GM10847 (cell line): ENCODE data around the gene IL18R1.

Experiments used
- POLR2A ChIP-seq: IDR thresholded peaks from 2 replicates; pipeline ENCODE4 v1.6.1; 2011; ENCODE audit not compliant: insufficient read length; ENCODE audit errors: extremely low read depth

Gene IL18R1

DNA sequence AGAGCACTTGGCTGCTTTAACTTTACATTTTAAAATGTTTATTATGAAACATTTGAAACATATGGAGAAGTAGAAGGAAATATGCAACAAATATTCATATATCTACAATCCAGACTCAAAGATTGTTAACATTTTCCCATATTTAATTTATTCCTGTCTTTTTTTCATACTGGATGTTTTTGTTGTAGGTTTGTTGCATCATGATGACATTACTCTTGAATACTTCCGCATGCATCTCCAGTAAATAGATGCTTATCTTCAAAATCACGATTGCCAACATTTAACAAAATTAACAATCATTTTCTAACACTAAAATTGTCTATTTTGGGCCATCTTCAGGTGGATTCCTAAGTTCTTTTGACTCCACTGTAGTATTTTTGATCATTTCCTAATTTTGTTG lies 46.3 kb downstream of the IL18R1 start:
- TF ChIP-seq POLR2A = no peak

DNA sequence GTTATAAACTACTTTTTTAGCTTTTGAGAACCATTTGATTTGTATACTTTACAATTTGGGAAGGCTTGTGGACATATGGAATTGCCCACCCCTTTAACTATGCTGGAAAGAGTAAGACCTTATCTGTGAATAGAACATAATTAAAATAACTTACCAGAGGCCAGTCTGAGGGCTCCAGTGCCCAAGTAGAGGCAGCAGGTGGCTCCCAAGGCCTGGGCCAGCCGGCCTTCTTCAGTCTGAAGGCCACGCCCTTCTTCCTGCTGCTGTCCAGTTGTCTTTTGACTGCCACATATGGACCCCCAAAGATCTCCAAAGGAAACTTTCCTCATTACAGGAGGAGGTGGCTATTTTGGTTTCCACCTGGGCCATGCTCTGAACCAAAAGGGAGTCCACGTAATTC lies 55.4 kb downstream of the IL18R1 start:
- no peak for TF ChIP-seq POLR2A

DNA sequence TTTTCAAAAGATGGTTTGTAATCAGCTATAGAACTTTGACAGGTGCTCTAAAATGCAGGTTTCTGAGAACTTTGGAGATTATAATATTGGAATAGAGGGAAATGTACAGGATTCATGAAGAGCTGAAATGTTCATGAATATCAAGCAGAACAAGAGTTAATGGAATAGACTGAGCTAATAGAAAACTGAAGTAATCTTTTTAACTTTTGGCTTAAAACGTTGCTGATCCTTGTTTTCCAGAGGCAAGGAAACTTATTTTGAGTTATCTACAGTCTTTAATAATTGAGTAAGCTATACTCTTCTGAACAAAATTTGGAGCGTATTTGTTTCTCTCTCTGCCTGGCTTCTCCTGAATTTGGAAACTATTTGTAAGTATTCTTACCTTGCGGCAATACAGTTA lies 56.6 kb downstream of the IL18R1 start:
- no peak for TF ChIP-seq POLR2A

- TF ChIP-seq POLR2A = no peak
Observed at GRCh38 chr2:102417946-102418345, 62.4 kb downstream of the IL18R1 start.

DNA sequence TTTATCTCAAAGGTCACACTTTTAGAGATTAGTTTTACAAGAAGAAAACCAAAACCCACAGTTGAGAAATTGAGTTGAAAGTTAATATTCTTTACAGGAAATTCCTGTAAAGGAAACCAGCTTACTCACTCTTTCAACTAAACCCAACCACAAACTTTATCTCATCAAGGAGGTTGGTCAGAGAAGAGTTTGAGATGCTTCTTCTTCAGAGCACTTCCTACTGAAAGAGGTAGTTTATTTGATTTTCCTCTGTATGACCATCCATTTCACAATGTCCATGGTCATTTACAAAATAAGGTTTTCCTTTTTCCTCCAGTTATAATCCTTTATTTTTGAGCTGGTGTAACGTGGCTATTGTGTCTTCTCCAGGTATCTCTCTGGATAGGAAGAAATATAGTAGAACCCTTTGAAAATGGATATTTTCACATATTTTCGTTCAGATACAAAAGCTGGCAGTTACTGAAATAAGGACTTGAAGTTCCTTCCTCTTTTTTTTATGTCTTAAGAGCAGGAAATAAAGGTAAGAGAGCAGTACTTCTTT lies 62.9 kb downstream of the IL18R1 start:
- no peak for TF ChIP-seq POLR2A

DNA sequence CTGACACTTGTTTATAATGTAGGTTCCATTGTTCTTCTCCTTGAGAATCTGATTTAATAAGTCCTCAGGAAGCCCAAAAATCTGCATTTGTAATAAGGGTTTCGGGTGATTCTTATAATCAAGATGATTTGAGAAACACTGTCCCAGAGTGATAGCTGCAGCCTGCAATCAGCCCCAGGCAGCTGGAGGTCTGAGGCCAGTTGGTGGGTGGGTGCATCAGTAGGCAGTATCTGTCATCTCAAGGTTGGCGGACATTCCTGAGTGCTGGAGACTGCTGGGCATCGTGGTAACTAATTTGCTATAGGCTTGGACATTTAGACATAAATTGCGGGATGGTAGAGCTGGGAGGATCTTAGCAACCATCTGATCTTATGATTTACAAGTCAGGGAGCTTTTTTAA lies 64.7 kb downstream of the IL18R1 start:
- no peak for TF ChIP-seq POLR2A

DNA sequence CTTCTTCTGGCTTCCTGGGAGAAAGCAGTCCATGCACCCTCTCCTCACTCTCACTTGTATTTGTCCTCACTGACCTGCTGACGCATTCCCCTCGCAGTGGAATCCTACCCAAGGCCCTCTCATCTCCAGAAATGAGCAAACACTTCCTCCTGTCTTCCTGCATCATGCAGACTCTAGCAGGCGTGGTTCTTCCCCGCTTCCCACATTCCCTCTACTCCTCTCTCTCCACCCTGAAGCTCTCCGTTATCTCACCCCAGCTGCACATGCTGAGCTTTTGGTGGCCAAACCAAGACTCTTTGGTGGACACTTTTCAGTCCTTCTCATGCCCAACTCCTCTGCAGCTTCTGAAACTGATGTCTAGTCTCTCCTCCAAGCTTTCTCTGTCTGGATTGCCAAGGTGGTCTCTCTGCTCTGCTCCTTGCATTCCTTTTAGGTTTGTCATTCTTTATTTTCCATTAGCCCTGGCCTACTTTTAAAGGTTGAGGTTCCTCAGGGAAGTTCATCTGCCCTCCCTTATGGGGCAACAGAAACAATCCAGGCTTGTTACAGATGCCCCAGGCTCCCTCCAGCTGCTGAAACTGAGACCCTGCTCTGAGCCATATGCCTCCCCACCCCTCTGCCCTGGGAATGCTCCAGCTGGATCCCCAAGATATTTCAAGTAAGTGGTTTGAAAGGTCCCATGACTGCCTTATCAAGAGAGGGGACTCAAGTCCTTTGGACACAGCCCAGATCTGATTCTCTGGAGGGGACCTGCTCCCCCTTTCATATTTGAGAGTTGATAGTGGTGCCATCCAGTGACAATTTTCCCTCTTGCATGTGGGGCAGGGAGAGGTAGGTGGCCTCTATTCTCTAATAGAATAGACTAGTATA lies 66.5 kb downstream of the IL18R1 start:
- no peak for TF ChIP-seq POLR2A

GRCh38 chr2:102422910-102423309 lies 67.3 kb downstream of the IL18R1 start, which contains the start of gene IL18RAP:
Gene IL18RAP, plus strand, starts transcription at chr2:102423160. Its CDS starts 118 bp downstream, at chr2:102423278.
- TF ChIP-seq POLR2A = no peak

DNA sequence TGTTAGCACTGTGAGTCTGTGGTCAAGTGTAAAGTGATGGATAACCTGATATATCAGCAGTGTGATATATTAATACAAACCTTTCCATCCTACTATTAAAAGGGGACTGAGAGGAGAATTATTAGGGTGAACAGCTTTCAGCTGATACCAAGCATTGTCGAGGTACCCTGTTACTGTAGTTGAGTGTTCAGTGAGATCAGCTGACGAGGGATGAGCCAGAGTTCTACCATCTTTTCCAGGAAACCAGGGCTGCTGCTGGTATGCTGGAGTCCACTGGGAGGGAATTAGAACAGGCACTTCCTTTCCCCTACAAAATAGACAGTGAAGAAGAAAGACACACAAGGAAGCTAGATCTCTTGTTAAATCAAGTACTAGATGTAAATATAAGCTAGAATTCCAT lies 67.8 kb downstream of the IL18R1 start:
- no peak for TF ChIP-seq POLR2A

GRCh38 chr2:102424754-102425153 lies 69.2 kb downstream of the IL18R1 start:
- no peak for TF ChIP-seq POLR2A

DNA sequence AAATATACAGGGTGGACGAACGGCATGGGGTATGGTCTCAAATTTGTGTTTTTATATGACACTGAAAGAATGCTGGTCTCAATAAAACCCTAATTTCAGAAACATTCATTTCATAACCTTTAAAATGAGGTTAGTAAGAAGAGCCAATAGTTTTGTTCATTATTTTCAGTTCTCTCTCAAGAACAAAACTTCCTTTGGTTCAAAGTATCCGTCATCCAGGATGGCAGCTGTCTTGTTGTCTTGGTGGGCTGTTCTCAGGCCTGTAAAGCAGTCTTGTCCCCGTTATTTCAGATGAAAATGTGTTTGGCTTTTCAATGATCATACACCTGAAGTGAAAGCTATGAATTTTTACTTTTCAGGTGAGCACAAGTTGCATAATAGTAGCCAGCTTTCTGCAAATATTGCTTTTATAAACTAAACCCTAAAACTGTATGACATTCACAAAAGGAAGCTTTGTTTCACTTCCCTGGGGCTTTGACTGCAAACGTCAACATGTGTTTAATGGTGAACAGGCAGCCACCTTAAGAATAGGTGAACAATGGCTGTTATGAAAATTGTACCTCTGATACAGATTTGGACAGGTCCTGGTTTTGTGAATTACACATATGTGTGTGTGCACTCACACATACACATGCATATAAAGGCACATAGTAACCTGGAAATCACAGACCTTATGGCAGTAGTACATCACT lies 70.0 kb downstream of the IL18R1 start:
- no peak for TF ChIP-seq POLR2A

DNA sequence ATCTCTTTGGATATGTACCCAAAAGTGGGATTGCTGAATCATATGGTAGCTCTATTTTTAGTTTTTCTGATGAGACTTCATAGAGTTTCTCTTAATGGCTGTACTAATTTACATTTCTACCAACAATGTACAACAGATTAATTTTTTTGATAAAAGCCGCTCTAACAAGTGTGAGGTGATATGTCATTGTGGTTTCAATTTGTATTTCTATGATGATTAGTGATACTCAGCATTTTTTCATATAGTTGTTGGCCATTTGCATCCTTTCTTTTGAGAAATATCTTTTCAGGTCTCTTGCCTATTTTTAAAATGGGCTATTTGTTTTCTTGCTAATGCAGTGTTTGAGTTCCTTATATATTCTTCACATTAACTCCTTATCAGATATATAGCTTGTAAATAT lies 71.7 kb downstream of the IL18R1 start:
- no peak for TF ChIP-seq POLR2A

DNA sequence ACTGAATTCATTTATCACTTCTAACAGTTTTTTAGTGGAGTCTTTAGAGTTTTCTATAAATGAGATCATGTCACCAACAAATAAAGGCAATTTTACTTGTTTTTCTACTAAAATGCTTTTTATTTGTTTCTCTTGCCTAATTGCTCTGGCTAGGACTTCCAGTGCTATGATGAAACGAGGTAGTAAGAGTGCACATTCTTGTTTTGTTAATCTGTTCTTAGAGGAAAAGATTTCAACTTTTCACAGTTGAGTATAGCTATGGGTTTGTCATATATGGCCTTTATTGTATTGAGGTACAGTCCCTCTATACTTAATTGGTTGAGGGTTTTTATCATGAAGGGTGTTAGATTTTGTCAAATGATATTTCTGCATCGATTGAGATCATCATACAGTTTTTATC lies 73.0 kb downstream of the IL18R1 start:
- no peak for TF ChIP-seq POLR2A

GRCh38 chr2:102432386-102432785 lies 76.8 kb downstream of the IL18R1 start:
- no peak for TF ChIP-seq POLR2A

DNA sequence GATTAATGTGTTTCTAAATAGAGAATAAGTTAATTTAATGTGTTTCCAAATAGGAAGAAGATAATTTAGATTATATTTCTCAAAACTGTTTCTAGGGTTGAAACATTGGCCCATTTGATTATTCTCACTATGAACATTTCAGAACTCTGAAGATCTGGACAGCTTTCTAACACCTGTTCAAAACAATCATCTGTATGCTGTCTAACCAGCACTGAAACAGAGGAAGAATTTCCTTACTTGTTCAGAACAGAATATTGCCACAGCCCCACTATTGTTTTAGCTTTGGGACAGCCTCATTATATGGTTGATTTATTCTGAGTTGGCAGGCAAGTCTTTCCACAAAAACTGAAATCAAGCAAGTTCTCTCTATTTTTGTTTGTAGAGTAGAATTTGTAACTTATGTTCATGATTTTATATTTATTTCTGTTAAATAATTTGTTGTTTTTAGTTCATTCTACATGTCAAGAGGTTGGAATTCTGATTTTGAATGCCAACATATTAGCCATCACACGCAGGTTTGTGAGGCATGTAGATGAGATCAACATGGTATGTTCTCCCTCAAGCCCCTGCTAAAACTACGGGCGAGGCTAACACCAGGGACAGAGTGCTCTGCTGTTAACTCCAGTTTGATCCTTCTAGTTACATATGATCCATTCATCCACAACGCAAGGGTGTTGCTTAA lies 78.5 kb downstream of the IL18R1 start:
- no peak for TF ChIP-seq POLR2A
